ENCODE data around the gene KIRREL1. TPM values are rescaled to one million over a fixed set of nuclear protein-coding genes. Genes with fewer than 3 reads are reported as not detected.
"Not testable (repeated sequence)": the region's sequence is repeated elsewhere in the genome, so short reads cannot be mapped to it uniquely, and the experiment has no call there.

The KIRREL1 gene
- total RNA-seq, 2 donors from 2014 or later, result not detected

GRCh38 chr1:158119976-158120653 lies 126.7 kb downstream of the KIRREL1 start:
- H3K9me3 Mint-ChIP-seq, result no peaks in the 10 kb centered on the region
- no peak for DNase-seq
- H3K36me3 Mint-ChIP-seq (ENCODE audit: insufficient read depth in 2 of 2), result no peaks in the 10 kb centered on the region
- peaks cover 68% of the 10 kb centered on the region for H3K27me3 Mint-ChIP-seq (ENCODE audit: low read depth)
- H3K27ac Mint-ChIP-seq, result no peak overlapping the region
- no peak overlapping the region for H3K4me3 Mint-ChIP-seq
- peaks cover 10% of the 10 kb centered on the region for H3K4me1 Mint-ChIP-seq (ENCODE audit: low read depth)
- ATAC-seq (replicated peaks in 1 of 2), result no peak

GRCh38 chr1:158121604-158122254 lies 128.3 kb downstream of the KIRREL1 start:
- H3K27me3 Mint-ChIP-seq (ENCODE audit: low read depth), result peaks cover 61% of the 10 kb centered on the region
- H3K27ac Mint-ChIP-seq, result no peak overlapping the region
- H3K4me1 Mint-ChIP-seq (ENCODE audit: low read depth), result peaks cover 20% of the 10 kb centered on the region
- ATAC-seq (replicated peaks in 1 of 2) (peak in 1 of 2 donors; percentile 49), DNase-seq (peak; percentile 26 to 35)
- H3K9me3 Mint-ChIP-seq, result no peaks in the 10 kb centered on the region
- H3K4me3 Mint-ChIP-seq, result no peak overlapping the region
- H3K36me3 Mint-ChIP-seq (ENCODE audit: insufficient read depth in 2 of 2), result no peaks in the 10 kb centered on the region

DNA sequence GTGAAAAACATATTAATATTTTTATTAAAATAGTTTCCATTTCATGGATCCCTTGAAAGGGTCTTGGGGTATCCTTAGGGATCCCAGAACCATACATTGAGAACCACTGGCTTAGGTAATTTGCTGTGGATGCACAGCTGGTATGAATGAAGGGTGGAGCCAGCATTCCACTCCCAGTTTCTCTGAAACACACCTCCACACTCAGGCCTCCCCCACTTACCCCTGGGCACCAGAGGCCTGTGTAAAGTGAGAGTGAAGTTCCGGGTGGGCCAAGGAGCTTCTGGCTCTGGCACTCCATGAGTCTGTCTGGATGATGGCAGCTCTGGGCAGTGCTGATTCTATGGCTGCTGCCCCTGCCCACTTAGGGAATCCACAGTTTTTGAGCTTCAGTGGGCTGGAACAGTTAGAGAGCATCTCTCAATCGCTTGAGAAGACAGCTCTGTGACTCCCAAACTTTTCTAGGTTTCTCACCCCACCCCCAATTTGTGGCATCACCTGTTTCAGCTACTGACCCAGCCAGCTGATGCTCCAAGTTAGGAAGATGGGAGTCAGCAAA lies 129.5 kb downstream of the KIRREL1 start:
- ATAC-seq (replicated peaks in 1 of 2) (no peak), DNase-seq (no peak)
- Mint-ChIP-seq H3K4me3 (no peak overlapping the region), H3K27me3 (ENCODE audit: low read depth) (peaks cover 66% of the 10 kb centered on the region), H3K27ac (no peak overlapping the region), H3K9me3 (no peaks in the 10 kb centered on the region), H3K4me1 (ENCODE audit: low read depth) (peaks cover 19% of the 10 kb centered on the region), H3K36me3 (ENCODE audit: insufficient read depth in 2 of 2) (no peaks in the 10 kb centered on the region)

DNA sequence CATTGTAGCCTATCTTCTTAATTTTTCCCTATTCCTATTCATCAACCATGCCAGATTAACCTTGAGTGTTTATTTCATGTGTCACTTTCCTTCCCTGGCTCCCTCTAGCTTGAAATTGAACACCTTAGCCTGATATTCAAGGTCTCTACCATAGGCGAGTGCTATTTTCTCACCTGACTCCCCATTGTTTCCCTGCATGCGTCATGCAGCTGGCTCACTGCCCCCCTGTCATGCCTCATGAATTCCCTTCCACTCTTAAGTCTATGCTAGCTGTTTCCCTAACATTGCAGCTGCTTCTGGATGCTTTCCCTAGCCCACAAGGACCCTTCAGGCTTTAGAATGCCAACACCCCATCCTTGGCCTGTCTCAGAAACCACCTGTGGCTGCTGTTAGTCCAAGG lies 130.6 kb downstream of the KIRREL1 start:
- no peak for ATAC-seq (replicated peaks in 1 of 2)
- Mint-ChIP-seq H3K27me3 (ENCODE audit: low read depth) (peaks cover 56% of the 10 kb centered on the region), H3K4me3 (no peak overlapping the region)

DNA sequence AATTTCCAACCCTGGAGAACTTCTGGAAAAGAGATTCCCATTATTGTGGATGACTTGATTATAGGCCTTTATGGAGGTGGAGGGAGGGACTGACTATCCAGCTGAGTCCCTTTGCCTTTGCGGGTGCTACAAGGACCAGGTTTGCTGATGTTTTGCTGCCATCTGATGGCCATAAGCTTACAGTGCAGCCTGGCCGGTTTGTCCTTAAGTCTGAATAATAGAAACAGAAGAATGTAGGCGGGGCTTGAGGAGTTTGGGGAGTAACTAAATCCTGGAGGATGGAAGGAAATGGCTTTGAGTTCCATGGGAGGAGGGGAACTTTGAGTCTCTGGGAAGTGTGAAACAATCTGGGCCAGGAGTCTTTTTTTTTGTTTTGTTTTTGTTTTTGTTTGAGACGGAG lies 131.6 kb downstream of the KIRREL1 start:
- peaks cover 11% of the 10 kb centered on the region for H3K4me1 Mint-ChIP-seq (ENCODE audit: low read depth)
- H3K27me3 Mint-ChIP-seq (ENCODE audit: low read depth), result peaks cover 62% of the 10 kb centered on the region
- DNase-seq (peak; percentile 68 to 69), ATAC-seq (replicated peaks in 1 of 2) (peak; percentile 83 to 84)
- no peak overlapping the region for H3K27ac Mint-ChIP-seq
- H3K36me3 Mint-ChIP-seq (ENCODE audit: insufficient read depth in 2 of 2), result no peaks in the 10 kb centered on the region
- H3K4me3 Mint-ChIP-seq, result no peak overlapping the region
- no peaks in the 10 kb centered on the region for H3K9me3 Mint-ChIP-seq

More for the DNA sequence above, 130.6 kb downstream of the KIRREL1 start:
- no peak for DNase-seq
- H3K36me3 Mint-ChIP-seq (ENCODE audit: insufficient read depth in 2 of 2), result no peaks in the 10 kb centered on the region
- H3K27ac Mint-ChIP-seq, result no peak overlapping the region
- H3K9me3 Mint-ChIP-seq, result no peaks in the 10 kb centered on the region
- peaks cover 11% of the 10 kb centered on the region for H3K4me1 Mint-ChIP-seq (ENCODE audit: low read depth)

GRCh38 chr1:158126425-158126824 lies 133.0 kb downstream of the KIRREL1 start:
- ATAC-seq (replicated peaks in 1 of 2) (peak in 1 of 2 donors; percentile 74), DNase-seq (peak in 1 of 2 donors; percentile 38)
- H3K4me3 Mint-ChIP-seq, result no peak overlapping the region
- H3K36me3 Mint-ChIP-seq (ENCODE audit: insufficient read depth in 2 of 2), result no peaks in the 10 kb centered on the region
- H3K27me3 Mint-ChIP-seq (ENCODE audit: low read depth), result peaks cover 49% of the 10 kb centered on the region
- H3K9me3 Mint-ChIP-seq, result no peaks in the 10 kb centered on the region
- no peak overlapping the region for H3K27ac Mint-ChIP-seq
- H3K4me1 Mint-ChIP-seq (ENCODE audit: low read depth), result peaks cover 11% of the 10 kb centered on the region

DNA sequence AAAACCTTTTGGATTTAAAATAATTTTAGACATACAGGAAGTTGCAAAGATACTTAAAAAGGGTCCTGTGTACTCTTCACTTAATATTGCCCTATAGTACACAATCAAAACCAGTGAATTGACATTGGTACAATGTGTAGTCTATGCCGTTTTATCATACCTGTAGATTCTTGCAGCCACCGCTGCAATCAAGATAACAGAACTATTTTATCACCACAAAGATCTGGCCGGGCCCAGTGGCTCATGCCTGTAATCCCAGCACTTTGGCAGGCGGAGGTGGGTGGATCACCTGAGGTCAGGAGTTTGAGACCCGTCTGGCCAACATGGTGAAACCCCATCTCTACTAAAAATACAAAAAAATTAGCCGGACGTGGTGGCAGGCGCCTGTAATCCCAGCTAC lies 135.1 kb downstream of the KIRREL1 start:
- H3K27ac Mint-ChIP-seq; H3K36me3 Mint-ChIP-seq (ENCODE audit: insufficient read depth in 2 of 2); H3K4me3 Mint-ChIP-seq; H3K9me3 Mint-ChIP-seq; DNase-seq; ATAC-seq (replicated peaks in 1 of 2): not testable (repeated sequence)
- Mint-ChIP-seq H3K27me3 (ENCODE audit: low read depth) (peaks cover 39% of the 10 kb centered on the region), H3K4me1 (ENCODE audit: low read depth) (peaks cover 11% of the 10 kb centered on the region)

DNA sequence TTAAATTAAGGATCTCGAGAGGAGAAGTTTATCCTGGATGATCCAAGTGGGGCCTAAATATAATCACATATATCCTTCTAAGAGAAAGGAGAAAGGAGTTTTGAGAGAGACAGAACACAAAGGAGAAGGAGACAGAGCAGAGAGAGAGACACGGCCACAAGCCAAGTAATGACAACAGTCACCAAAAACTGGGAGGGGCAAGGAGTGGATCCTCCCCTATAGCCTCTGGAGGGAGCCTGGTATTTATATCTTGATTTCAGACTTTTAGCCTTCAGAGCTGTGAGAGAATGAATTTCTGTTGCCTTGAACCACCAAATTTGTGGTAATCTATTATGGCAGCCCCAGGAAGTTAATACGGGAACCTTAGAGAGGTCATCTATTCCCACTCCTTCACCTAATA lies 137.8 kb downstream of the KIRREL1 start:
- Mint-ChIP-seq H3K27ac (no peak overlapping the region), H3K9me3 (no peaks in the 10 kb centered on the region), H3K4me3 (no peak overlapping the region), H3K4me1 (ENCODE audit: low read depth) (peaks cover 5% of the 10 kb centered on the region), H3K36me3 (ENCODE audit: insufficient read depth in 2 of 2) (no peaks in the 10 kb centered on the region), H3K27me3 (ENCODE audit: low read depth) (peaks cover 17% of the 10 kb centered on the region)
- no peak for DNase-seq
- no peak for ATAC-seq (replicated peaks in 1 of 2)

GRCh38 chr1:158140764-158141192 lies 147.3 kb downstream of the KIRREL1 start:
- Mint-ChIP-seq H3K36me3 (ENCODE audit: insufficient read depth in 2 of 2) (no peaks in the 10 kb centered on the region), H3K27ac (no peak overlapping the region), H3K9me3 (no peaks in the 10 kb centered on the region), H3K4me3 (no peak overlapping the region), H3K4me1 (ENCODE audit: low read depth) (peaks cover under 1% of the 10 kb centered on the region), H3K27me3 (ENCODE audit: low read depth) (no peaks in the 10 kb centered on the region)
- ATAC-seq (replicated peaks in 1 of 2), result no peak
- no peak for DNase-seq

DNA sequence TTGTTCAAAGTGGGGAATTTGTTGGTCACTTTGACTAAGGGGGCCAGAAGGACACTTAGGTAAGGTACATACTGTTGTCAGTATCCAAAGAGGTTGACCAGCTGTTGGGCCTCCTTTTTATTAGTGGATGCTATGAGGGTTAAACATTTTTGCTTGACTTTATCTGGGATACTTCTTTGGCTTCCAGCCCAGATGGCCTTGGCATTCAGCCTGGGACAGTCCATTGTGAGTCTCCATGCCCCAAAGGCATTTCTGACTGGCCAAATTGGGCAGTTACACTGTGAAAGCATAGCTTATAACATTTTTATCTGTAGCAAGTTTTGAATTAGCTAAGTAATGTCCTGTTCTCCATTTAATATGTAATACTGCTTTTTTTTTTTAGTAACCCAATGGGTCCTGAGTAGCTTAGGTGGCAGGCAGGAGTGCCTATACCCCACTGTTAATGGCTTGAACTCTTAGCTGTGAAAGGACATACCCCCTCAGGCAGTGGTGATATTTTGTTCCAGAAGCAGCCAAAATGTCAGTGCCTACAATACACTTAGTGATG lies 151.8 kb downstream of the KIRREL1 start:
- Mint-ChIP-seq H3K4me1 (ENCODE audit: low read depth) (peaks cover 21% of the 10 kb centered on the region), H3K9me3 (peaks cover 0 to 3% of the 10 kb centered on the region in 2 donors), H3K27me3 (ENCODE audit: low read depth) (no peaks in the 10 kb centered on the region), H3K27ac (no peak overlapping the region), H3K4me3 (no peak overlapping the region), H3K36me3 (ENCODE audit: insufficient read depth in 2 of 2) (no peaks in the 10 kb centered on the region)
- ATAC-seq (replicated peaks in 1 of 2), result no peak
- DNase-seq, result no peak

DNA sequence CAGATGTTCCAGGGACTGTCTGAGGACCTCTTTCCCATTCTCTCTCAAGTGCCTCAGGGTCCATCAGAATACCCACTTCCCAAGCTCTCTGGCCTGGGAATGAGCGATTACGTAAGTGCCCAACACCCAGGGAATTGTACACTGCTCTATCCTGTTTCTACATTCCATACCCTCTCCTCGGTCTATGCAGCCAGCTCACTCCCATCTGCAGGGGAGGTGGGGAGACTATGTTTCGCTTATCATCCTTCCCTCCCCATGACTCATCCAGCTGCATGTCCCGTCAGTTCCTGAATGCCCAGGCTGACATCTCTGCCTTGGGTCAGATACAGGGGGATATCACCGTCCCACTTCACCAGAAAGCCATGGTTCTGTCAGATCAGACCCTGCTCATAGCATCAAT lies 152.7 kb downstream of the KIRREL1 start:
- DNase-seq, result no peak
- Mint-ChIP-seq H3K9me3 (peaks cover 0 to 3% of the 10 kb centered on the region in 2 donors), H3K4me3 (no peak overlapping the region), H3K4me1 (ENCODE audit: low read depth) (peaks cover 26% of the 10 kb centered on the region), H3K27me3 (ENCODE audit: low read depth) (no peaks in the 10 kb centered on the region), H3K27ac (no peak overlapping the region), H3K36me3 (ENCODE audit: insufficient read depth in 2 of 2) (no peaks in the 10 kb centered on the region)
- no peak for ATAC-seq (replicated peaks in 1 of 2)

- Mint-ChIP-seq H3K4me1 (ENCODE audit: low read depth) (peaks cover 26% of the 10 kb centered on the region), H3K27me3 (ENCODE audit: low read depth) (no peaks in the 10 kb centered on the region)
Observed at GRCh38 chr1:158146739-158147138, 153.3 kb downstream of the KIRREL1 start.

DNA sequence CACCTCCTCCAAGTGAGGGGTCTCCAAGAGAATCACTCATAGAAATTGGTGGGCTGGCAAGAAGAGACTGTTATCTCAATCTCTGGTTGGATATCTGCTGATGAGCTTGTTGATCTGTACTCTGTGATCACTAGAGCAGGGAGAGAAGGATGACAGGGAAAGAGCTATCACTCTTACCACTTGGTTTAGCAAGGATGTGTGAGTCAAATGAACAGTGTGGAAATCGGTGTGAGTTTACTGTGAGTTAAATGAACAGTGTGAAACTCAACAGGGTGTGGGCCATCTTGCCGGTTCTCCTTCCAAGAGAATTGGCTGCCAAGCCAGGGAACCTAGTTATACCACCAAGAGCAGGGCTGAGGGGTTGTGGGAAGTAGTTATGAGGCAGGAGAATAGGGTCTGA lies 154.0 kb downstream of the KIRREL1 start:
- H3K9me3 Mint-ChIP-seq, result peaks cover 0 to 3% of the 10 kb centered on the region in 2 donors
- DNase-seq, result no peak

More at GRCh38 chr1:158146739-158147138, 153.3 kb downstream of the KIRREL1 start:
- H3K9me3 Mint-ChIP-seq, result peaks cover 0 to 3% of the 10 kb centered on the region in 2 donors
- no peak overlapping the region for H3K4me3 Mint-ChIP-seq
- no peak overlapping the region for H3K27ac Mint-ChIP-seq
- no peaks in the 10 kb centered on the region for H3K36me3 Mint-ChIP-seq (ENCODE audit: insufficient read depth in 2 of 2)
- DNase-seq (no peak), ATAC-seq (replicated peaks in 1 of 2) (no peak)

More for the DNA sequence above, 154.0 kb downstream of the KIRREL1 start:
- no peaks in the 10 kb centered on the region for H3K36me3 Mint-ChIP-seq (ENCODE audit: insufficient read depth in 2 of 2)
- peaks cover 26% of the 10 kb centered on the region for H3K4me1 Mint-ChIP-seq (ENCODE audit: low read depth)
- no peak overlapping the region for H3K27ac Mint-ChIP-seq
- H3K4me3 Mint-ChIP-seq, result no peak overlapping the region
- ATAC-seq (replicated peaks in 1 of 2), result no peak
- H3K27me3 Mint-ChIP-seq (ENCODE audit: low read depth), result no peaks in the 10 kb centered on the region
